ENCODE data around the gene SCFD1. TPM values are rescaled to one million over a fixed set of nuclear protein-coding genes. Genes with fewer than 3 reads are reported as not detected.

SCFD1 gene
- total RNA-seq, 2 donors from 2014 or later, result 46.8 to 58.3 TPM

- Histone ChIP-seq H3K36me3 (peaks cover 22% of the 10 kb centered on the region), H3K4me3 (no peak overlapping the region), H3K27ac (no peak overlapping the region), H3K27me3 (replicated peaks; ENCODE audit: insufficient read depth) (no peaks in the 10 kb centered on the region), H3K4me1 (ENCODE audit: control insufficient read depth in 1 of 2, low read depth in 2 of 2) (no peaks in the 10 kb centered on the region), H3K9me3 (no peaks in the 10 kb centered on the region)
- TF ChIP-seq, protein P1, sequence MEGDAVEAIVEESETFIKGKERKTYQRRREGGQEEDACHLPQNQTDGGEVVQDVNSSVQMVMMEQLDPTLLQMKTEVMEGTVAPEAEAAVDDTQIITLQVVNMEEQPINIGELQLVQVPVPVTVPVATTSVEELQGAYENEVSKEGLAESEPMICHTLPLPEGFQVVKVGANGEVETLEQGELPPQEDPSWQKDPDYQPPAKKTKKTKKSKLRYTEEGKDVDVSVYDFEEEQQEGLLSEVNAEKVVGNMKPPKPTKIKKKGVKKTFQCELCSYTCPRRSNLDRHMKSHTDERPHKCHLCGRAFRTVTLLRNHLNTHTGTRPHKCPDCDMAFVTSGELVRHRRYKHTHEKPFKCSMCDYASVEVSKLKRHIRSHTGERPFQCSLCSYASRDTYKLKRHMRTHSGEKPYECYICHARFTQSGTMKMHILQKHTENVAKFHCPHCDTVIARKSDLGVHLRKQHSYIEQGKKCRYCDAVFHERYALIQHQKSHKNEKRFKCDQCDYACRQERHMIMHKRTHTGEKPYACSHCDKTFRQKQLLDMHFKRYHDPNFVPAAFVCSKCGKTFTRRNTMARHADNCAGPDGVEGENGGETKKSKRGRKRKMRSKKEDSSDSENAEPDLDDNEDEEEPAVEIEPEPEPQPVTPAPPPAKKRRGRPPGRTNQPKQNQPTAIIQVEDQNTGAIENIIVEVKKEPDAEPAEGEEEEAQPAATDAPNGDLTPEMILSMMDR (IDR thresholded peaks at IDR 0.05), result no peak
- ATAC-seq (ENCODE audit: insufficient number of reproducible peaks, low FRiP score, low read depth) (no peak), DNase-seq (ENCODE audit: low spot score) (no peak)
Observed at GRCh38 chr14:30645600-30645999, 23.5 kb downstream of the SCFD1 start.

- H3K9me3 ChIP-seq, result no peaks in the 10 kb centered on the region
- peaks cover 38% of the 10 kb centered on the region for H3K36me3 ChIP-seq
- H3K27me3 ChIP-seq (replicated peaks; ENCODE audit: insufficient read depth), result no peaks in the 10 kb centered on the region
- H3K4me3 ChIP-seq, result no peak overlapping the region
- no peak for ATAC-seq (ENCODE audit: insufficient number of reproducible peaks, low FRiP score, low read depth)
- no peak for DNase-seq (ENCODE audit: low spot score)
- TF ChIP-seq, protein P1 (IDR thresholded peaks at IDR 0.05), result no peak
- no peaks in the 10 kb centered on the region for H3K4me1 ChIP-seq (ENCODE audit: control insufficient read depth in 1 of 2, low read depth in 2 of 2)
- H3K27ac ChIP-seq, result no peak overlapping the region
Observed at GRCh38 chr14:30648471-30648870, 26.4 kb downstream of the SCFD1 start.

GRCh38 chr14:30651937-30652336 is 29.8 kb downstream of the SCFD1 start:
- Histone ChIP-seq H3K4me3 (no peak overlapping the region), H3K9me3 (no peaks in the 10 kb centered on the region), H3K36me3 (peaks cover 35% of the 10 kb centered on the region), H3K27ac (no peak overlapping the region), H3K27me3 (replicated peaks; ENCODE audit: insufficient read depth) (no peaks in the 10 kb centered on the region), H3K4me1 (ENCODE audit: control insufficient read depth in 1 of 2, low read depth in 2 of 2) (no peaks in the 10 kb centered on the region)
- DNase-seq (ENCODE audit: low spot score) (no peak), ATAC-seq (ENCODE audit: insufficient number of reproducible peaks, low FRiP score, low read depth) (no peak)
- TF ChIP-seq, protein P1 (IDR thresholded peaks at IDR 0.05), result no peak

GRCh38 chr14:30655124-30655523 is 33.0 kb downstream of the SCFD1 start:
- Histone ChIP-seq H3K27ac (no peak overlapping the region), H3K4me3 (no peak overlapping the region), H3K4me1 (ENCODE audit: control insufficient read depth in 1 of 2, low read depth in 2 of 2) (no peaks in the 10 kb centered on the region), H3K9me3 (no peaks in the 10 kb centered on the region), H3K36me3 (peaks cover 30% of the 10 kb centered on the region), H3K27me3 (replicated peaks; ENCODE audit: insufficient read depth) (no peaks in the 10 kb centered on the region)
- no peak for DNase-seq (ENCODE audit: low spot score)
- TF ChIP-seq, protein P1 (IDR thresholded peaks at IDR 0.05), result no peak
- no peak for ATAC-seq (ENCODE audit: insufficient number of reproducible peaks, low FRiP score, low read depth)

DNA sequence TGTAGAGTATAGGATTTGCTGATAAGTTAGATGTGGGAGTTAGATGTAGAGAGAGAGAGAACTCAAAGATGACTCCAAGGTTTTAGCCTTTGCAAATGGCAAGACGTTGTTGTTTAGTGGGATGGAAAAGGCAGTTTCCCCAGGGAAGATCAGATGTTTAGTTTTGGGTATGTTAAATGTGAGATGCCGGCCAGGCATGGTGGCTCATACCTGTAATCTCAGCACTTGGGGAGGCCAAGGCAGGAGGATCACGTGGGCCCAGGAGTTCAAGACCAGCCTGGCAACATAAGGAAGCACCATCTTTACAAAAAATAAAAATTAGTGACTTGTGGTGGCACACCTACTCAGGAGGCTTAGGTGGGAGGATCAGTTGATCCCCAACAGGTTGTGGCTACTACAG is 33.5 kb downstream of the SCFD1 start:
- DNase-seq (ENCODE audit: low spot score), result no peak
- H3K36me3 ChIP-seq, result peaks cover 27% of the 10 kb centered on the region
- H3K9me3 ChIP-seq, result no peaks in the 10 kb centered on the region
- H3K4me3 ChIP-seq, result no peak overlapping the region
- TF ChIP-seq, protein P1 (IDR thresholded peaks at IDR 0.05), result no peak
- H3K27ac ChIP-seq, result no peak overlapping the region
- H3K4me1 ChIP-seq (ENCODE audit: control insufficient read depth in 1 of 2, low read depth in 2 of 2), result no peaks in the 10 kb centered on the region
- ATAC-seq (ENCODE audit: insufficient number of reproducible peaks, low FRiP score, low read depth), result no peak
- no peaks in the 10 kb centered on the region for H3K27me3 ChIP-seq (replicated peaks; ENCODE audit: insufficient read depth)

All from thoracic aorta (tissue), 2 donors.